Mucosa of stomach (tissue), 1 donor: ENCODE measurements around the gene KRTAP12-2.
"Not testable (repeated sequence)": the region's sequence is repeated elsewhere in the genome, so short reads cannot be mapped to it uniquely, and the experiment has no call there.

ENCODE experiments used
- H3K27me3 ChIP-seq: one replicate; pipeline ENCODE4 v1.7.0; 2013; ENCODE audit warnings: mild to moderate bottlenecking, low read length; ENCODE audit not compliant: control insufficient read depth, insufficient read depth
- H3K36me3 ChIP-seq: one replicate; pipeline ENCODE4 v1.7.0; 2013; ENCODE audit warnings: low read length; ENCODE audit not compliant: control insufficient read depth, insufficient read depth
- H3K4me1 ChIP-seq: one replicate; pipeline ENCODE4 v1.7.0; 2013; ENCODE audit warnings: mild to moderate bottlenecking, low read length; ENCODE audit not compliant: control insufficient read depth, insufficient read depth
- H3K4me3 ChIP-seq: one replicate; pipeline ENCODE4 v1.7.0; 2013; ENCODE audit warnings: low read length
- H3K9ac ChIP-seq: one replicate; pipeline ENCODE4 v1.7.0; 2013; ENCODE audit warnings: mild to moderate bottlenecking, low read length, moderate library complexity
- H3K9me3 ChIP-seq: one replicate; pipeline ENCODE4 v1.7.0; 2013; ENCODE audit warnings: mild to moderate bottlenecking, low read length, moderate library complexity; ENCODE audit not compliant: control insufficient read depth
- donor health status: Pancreatic carcinoma.

Gene KRTAP12-2

GRCh38 chr21:44686843-44687561 is 20.3 kb upstream of the KRTAP12-2 start:
- no peaks in the 10 kb centered on the region for H3K4me1 ChIP-seq
- H3K27me3 ChIP-seq = peaks cover 20% of the 10 kb centered on the region
- H3K9me3 ChIP-seq = no peaks in the 10 kb centered on the region
- H3K36me3 ChIP-seq = no peaks in the 10 kb centered on the region
- H3K4me3 ChIP-seq = no peak overlapping the region
- no peak overlapping the region for H3K9ac ChIP-seq

- H3K27me3 ChIP-seq = peaks cover 20% of the 10 kb centered on the region
- no peaks in the 10 kb centered on the region for H3K4me1 ChIP-seq
- no peaks in the 10 kb centered on the region for H3K9me3 ChIP-seq
- H3K4me3 ChIP-seq = no peak overlapping the region
- H3K36me3 ChIP-seq = no peaks in the 10 kb centered on the region
- no peak overlapping the region for H3K9ac ChIP-seq
Measured at GRCh38 chr21:44686000-44686781, 19.5 kb upstream of the KRTAP12-2 start.

DNA sequence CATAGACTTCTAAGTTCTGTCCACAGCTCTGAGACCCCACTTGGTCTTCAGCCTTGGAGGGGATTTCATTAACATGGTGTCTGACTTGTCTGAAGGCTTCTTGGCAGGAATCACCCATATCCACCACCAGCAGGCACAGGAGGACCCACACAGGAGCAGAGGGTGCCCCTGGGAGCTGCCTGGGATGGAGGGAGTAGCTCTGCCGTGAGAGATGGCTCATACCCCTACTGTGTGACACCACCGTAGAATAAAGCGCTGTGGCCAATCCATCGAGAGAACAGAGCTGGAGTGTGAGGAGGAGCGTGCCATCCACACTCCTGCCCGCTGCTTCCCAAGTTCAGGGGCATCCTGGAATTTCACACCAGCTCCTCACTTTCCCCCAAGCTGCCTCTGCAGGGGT is 18.3 kb upstream of the KRTAP12-2 start:
- not testable (repeated sequence) for H3K4me3 ChIP-seq, H3K9ac ChIP-seq, H3K9me3 ChIP-seq, H3K4me1 ChIP-seq, H3K36me3 ChIP-seq
- H3K27me3 ChIP-seq = peaks cover 20% of the 10 kb centered on the region

- Histone ChIP-seq H3K36me3 (no peaks in the 10 kb centered on the region), H3K4me3 (no peak overlapping the region), H3K9me3 (no peaks in the 10 kb centered on the region), H3K4me1 (no peaks in the 10 kb centered on the region), H3K27me3 (peaks cover 20% of the 10 kb centered on the region), H3K9ac (no peak overlapping the region)
Measured at GRCh38 chr21:44684483-44684882, 17.8 kb upstream of the KRTAP12-2 start.

DNA sequence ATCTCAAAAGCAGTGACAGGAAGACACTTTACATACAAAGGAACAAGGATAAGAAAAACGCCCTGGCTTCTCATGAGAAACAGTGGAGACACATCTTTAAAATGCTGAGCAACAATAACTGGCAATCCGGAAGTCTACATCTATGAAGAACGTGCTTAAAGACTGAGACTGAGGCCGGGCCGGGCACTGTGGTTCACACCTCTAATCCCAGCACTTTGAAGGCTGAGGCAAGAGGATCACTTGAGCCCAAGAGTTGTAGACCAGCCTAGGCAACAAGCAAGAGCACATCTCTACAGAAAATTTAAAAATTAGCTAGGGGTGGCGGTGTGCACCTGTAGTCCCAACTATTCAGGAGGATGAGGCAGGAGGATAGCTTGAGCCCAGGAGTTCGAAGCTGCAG is 17.4 kb upstream of the KRTAP12-2 start:
- Histone ChIP-seq H3K4me1 (no peaks in the 10 kb centered on the region), H3K4me3 (no peak overlapping the region), H3K27me3 (peaks cover 20% of the 10 kb centered on the region), H3K9ac (no peak overlapping the region), H3K9me3 (no peaks in the 10 kb centered on the region), H3K36me3 (no peaks in the 10 kb centered on the region)

DNA sequence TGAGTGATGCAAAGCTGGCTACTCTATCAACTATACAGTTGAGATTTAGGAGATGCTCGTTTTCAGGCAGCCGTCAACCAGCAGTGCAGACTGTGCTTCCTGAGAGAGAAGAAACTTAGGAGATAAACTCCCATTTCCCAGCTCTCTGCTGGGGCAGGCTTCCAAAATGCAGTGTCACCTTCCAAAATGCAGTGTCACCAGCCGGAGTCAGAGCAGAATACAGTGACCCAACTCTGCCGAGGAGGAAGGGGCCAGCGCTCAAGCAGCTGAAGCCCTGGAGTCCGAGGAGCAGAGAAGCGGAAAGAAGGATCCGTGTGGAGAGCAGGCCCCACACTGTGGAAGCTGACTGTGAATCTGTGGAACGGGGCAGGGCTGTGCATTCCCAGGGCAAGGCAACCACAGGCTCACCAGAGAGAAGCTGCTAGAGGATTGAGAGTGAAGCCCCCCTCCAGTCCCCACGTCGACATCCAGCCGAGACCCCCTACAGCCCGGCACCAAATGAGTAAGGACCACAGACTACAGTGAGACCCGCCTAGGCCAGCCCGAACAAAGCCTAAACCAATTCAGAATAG is 15.9 kb upstream of the KRTAP12-2 start:
- Histone ChIP-seq H3K4me1 (no peaks in the 10 kb centered on the region), H3K27me3 (peaks cover 17% of the 10 kb centered on the region), H3K36me3 (no peaks in the 10 kb centered on the region), H3K9ac (no peak overlapping the region), H3K4me3 (no peak overlapping the region), H3K9me3 (no peaks in the 10 kb centered on the region)

DNA sequence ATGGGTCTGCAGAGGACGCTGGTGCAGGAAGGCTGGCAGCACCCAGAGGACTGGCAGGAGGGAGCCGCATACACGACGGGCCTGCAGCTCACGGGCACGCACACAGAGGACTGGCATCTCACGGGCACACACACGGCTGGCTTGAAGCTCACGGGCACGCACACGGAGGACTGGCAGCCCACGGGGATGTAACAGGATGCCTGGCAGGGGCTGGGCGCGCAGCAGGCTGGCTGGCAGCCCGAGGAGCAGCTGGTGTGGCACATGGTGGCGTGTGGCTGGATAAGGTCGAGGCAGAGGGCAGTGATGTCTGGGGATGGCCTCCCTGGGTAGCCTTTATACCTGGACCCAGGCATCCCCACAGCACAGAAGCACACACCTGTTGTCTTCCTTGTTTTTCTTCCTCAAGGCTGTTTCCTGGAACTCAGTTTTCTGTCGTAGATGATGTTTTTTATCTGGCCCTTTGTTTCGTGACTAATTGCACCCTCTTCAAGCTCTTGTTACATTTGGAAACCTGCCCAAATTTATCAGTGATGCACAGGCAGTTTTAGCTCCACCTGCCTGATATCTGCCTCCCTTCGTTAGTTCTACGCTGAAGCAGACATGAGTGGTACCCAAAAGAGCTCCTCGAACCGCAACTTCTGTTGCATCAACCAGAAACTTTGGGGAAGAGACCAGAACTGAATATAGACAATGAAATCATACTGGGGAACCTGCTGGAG is 15.3 kb upstream of the KRTAP12-2 start, which contains the start of gene KRTAP12-1:
KRTAP12-1 (minus strand) TSS at position 303 of the 719 bp plus-strand sequence; CDS start at position 263, 40 bp downstream.
- Histone ChIP-seq H3K36me3 (no peaks in the 10 kb centered on the region), H3K4me3 (no peak within 1 kb of the TSS), H3K27me3 (peaks cover 11% of the 10 kb centered on the region), H3K9ac (no peak within 1 kb of the TSS), H3K4me1 (no peaks in the 10 kb centered on the region), H3K9me3 (no peaks in the 10 kb centered on the region)

DNA sequence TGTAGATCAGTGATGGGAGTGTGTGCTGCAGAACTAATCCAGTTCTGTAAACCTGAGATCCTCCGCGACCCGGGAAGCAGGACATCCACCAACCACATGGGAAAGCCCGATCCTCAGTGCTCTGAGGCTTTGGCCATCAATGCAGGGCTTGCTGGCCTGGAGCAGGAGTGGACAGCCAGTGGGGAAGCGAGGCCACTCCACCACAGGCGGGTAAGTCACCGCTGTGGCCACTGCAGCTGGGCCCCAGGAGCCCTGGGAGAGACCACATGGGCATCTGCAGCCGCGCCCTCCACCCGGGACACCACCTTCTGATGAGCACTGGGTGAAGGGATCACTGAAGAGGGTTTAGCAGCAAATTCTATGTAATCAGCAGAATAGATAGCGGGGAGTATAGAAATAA is 14.4 kb upstream of the KRTAP12-2 start:
- H3K9ac ChIP-seq = no peak overlapping the region
- H3K4me1 ChIP-seq = no peaks in the 10 kb centered on the region
- H3K9me3 ChIP-seq = no peaks in the 10 kb centered on the region
- no peaks in the 10 kb centered on the region for H3K36me3 ChIP-seq
- H3K27me3 ChIP-seq = peaks cover 3% of the 10 kb centered on the region
- H3K4me3 ChIP-seq = no peak overlapping the region

DNA sequence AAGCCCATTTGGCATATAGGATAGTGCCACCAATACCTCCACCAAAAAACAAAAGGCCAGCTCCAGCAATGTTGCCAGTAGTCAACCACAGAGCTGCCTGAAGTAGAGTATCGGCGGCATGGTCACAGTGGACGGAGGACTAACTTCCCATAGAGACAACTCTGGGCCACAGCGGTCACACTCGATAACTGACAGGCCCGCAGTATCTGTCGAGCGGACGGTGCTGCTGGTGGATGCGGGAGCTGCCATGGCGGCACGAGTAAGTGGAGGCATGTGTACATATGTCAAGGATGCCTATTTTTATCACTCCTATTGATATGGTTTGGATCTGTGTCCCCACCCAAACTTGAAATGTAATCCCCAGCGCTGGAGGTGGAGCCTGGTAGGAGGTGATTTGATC is 11.2 kb upstream of the KRTAP12-2 start:
- no peak overlapping the region for H3K9ac ChIP-seq
- no peaks in the 10 kb centered on the region for H3K4me1 ChIP-seq
- no peaks in the 10 kb centered on the region for H3K36me3 ChIP-seq
- H3K4me3 ChIP-seq = no peak overlapping the region
- no peaks in the 10 kb centered on the region for H3K27me3 ChIP-seq
- no peaks in the 10 kb centered on the region for H3K9me3 ChIP-seq

DNA sequence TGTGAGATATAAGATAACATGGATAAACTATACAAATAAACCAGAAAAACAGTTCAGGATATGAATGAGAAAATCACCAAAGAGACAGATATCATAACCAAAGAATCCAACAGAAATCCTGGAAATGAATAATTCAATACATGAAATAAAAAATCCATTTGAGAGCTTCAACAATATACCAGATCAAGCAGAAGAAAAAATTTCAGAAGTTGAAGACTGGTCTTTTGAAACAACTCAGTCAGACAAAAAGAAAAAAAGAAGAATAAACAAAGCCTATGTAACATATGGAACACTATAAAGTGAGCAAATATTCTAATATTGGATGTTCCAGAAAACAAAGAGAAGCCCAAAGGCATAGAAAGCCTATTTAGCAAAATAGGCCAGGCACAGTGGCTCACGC is 5.2 kb upstream of the KRTAP12-2 start:
- Histone ChIP-seq H3K9me3 (no peaks in the 10 kb centered on the region), H3K36me3 (no peaks in the 10 kb centered on the region), H3K9ac (no peak overlapping the region), H3K4me3 (no peak overlapping the region), H3K27me3 (no peaks in the 10 kb centered on the region), H3K4me1 (no peaks in the 10 kb centered on the region)

GRCh38 chr21:44670642-44671432 is 4.1 kb upstream of the KRTAP12-2 start:
- Histone ChIP-seq H3K9ac (no peak overlapping the region), H3K4me1 (no peaks in the 10 kb centered on the region), H3K36me3 (no peaks in the 10 kb centered on the region), H3K4me3 (no peak overlapping the region), H3K9me3 (no peaks in the 10 kb centered on the region), H3K27me3 (no peaks in the 10 kb centered on the region)
